H1 (cell line): ENCODE data around the gene AFAP1L2.

ENCODE experiments used
- CEBPB ChIP-seq: IDR thresholded peaks from 2 replicates; pipeline ENCODE4 v1.6.1; 2012; ENCODE audit warnings: low read depth, low read length
- CTCF ChIP-seq, 3 experiments: IDR thresholded peaks; 1 replicate in 2 of 3; 2 replicates in 1 of 3; pipeline versions ENCODE4 v1.5.1 to v1.6.1; 2011; ENCODE audit warnings: low read length in 3 of 3, mild to moderate bottlenecking in 3 of 3, inconsistent platforms in 2 of 3, low read depth in 1 of 3, moderate library complexity in 1 of 3; ENCODE audit not compliant: insufficient read depth in 1 of 3; ENCODE audit errors: control extremely low read depth in 1 of 3
- JUN ChIP-seq: IDR thresholded peaks from 2 replicates; pipeline ENCODE4 v1.6.1; 2011; ENCODE audit warnings: low read depth, mild to moderate bottlenecking, improper control_type of control experiment, low read length
- KDM4A ChIP-seq: IDR thresholded peaks from one replicate; pipeline ENCODE4 v1.7.1; 2012; ENCODE audit warnings: low read depth, mild to moderate bottlenecking, moderate library complexity, low read length, inconsistent platforms; ENCODE audit not compliant: severe bottlenecking
- MAFK ChIP-seq: IDR thresholded peaks from 2 replicates; pipeline ENCODE4 v1.6.1; 2012; ENCODE audit warnings: low read depth, mild to moderate bottlenecking, improper control_type of control experiment, low read length
- NANOG ChIP-seq: IDR thresholded peaks from 2 replicates; pipeline ENCODE4 v1.6.1; 2011; ENCODE audit warnings: low read length, low read depth, mild to moderate bottlenecking, inconsistent platforms; ENCODE audit not compliant: insufficient read depth, poor library complexity, severe bottlenecking
- POLR2AphosphoS5 ChIP-seq: IDR thresholded peaks from 2 replicates; pipeline ENCODE4 v1.6.1; 2011; ENCODE audit warnings: low read depth, low read length
- RBBP5 ChIP-seq: IDR thresholded peaks from 2 replicates; pipeline ENCODE4 v1.7.1; 2012; ENCODE audit warnings: low read depth, mild to moderate bottlenecking, inconsistent platforms, low read length, moderate library complexity, borderline replicate concordance
- SP1 ChIP-seq: IDR thresholded peaks from 2 replicates; pipeline ENCODE4 v1.6.1; 2011; ENCODE audit warnings: low read depth, low read length
- TBP ChIP-seq: IDR thresholded peaks from 2 replicates; pipeline ENCODE4 v1.6.1; 2011; ENCODE audit warnings: low read depth, low read length, improper control_type of control experiment
- TEAD4 ChIP-seq: IDR thresholded peaks from 2 replicates; pipeline ENCODE4 v1.6.1; 2012; ENCODE audit warnings: low read depth, low read length, inconsistent platforms, mixed read lengths

GRCh38 chr10:114279901-114280644, 124.2 kb downstream of the AFAP1L2 start:
- no peak for TF ChIP-seq TBP
- no peak for TF ChIP-seq MAFK
- TF ChIP-seq CTCF (IDR thresholded peaks at IDR 0.05; ENCODE audit: control extremely low read depth in 1 of 3, insufficient read depth in 1 of 3, low read depth in 1 of 3, low read length in 3 of 3) = no peak
- no peak for TF ChIP-seq KDM4A
- TF ChIP-seq CEBPB = no peak
- no peak for TF ChIP-seq RBBP5
- TF ChIP-seq TEAD4 = no peak
- no peak for TF ChIP-seq POLR2AphosphoS5
- TF ChIP-seq NANOG = no peak
- TF ChIP-seq SP1 = no peak
- TF ChIP-seq JUN = no peak
